ENCODE measurements around the gene BST2. TPM values are rescaled to one million over a fixed set of nuclear protein-coding genes. Genes with fewer than 3 reads are reported as not detected.
A peak's percentile ranks its signal among the peaks of the same experiment; 100 is the strongest.

Gene BST2
- total RNA-seq, 1 donor from 2014 or later: 301 TPM

- Histone ChIP-seq H3K9me3 (ENCODE audit: insufficient read depth, low read depth, low read length) (peaks cover 3% of the 10 kb centered on the region), H3K4me1 (ENCODE audit: insufficient read depth, low read length) (peaks cover 4% of the 10 kb centered on the region), H4K20me1 (ENCODE audit: insufficient read depth, low read length) (no peaks in the 10 kb centered on the region), H3K36me3 (ENCODE audit: insufficient read depth, low read length) (no peaks in the 10 kb centered on the region), H3K27ac (ENCODE audit: low read depth, low read length) (no peak overlapping the region), H3K4me3 (ENCODE audit: insufficient read depth, low read depth, low read length) (peak overlapping the region; percentile 60), H3K27me3 (ENCODE audit: insufficient read depth, low read length) (peaks cover 5% of the 10 kb centered on the region), H3K79me2 (ENCODE audit: insufficient read depth, low read length) (no peaks in the 10 kb centered on the region), H3K4me2 (ENCODE audit: low read length) (peak overlapping the region; percentile 91), H2AFZ (ENCODE audit: low read depth, low read length) (peak overlapping the region; percentile 80), H3K9ac (ENCODE audit: low read length) (peak overlapping the region; percentile 62)
- Mint-ChIP-seq H3K27me3 (ENCODE audit: low read depth, unreplicated experiment) (no peaks in the 10 kb centered on the region), H3K36me3 (ENCODE audit: low read depth, unreplicated experiment) (peaks cover 2% of the 10 kb centered on the region), H3K4me1 (ENCODE audit: low read depth, unreplicated experiment) (peaks cover 4% of the 10 kb centered on the region), H3K27ac (ENCODE audit: unreplicated experiment) (peak overlapping the region; percentile 55), H3K9me3 (ENCODE audit: unreplicated experiment) (peaks cover 2% of the 10 kb centered on the region), H3K4me3 (ENCODE audit: unreplicated experiment) (peak overlapping the region; percentile 83)
- DNase-seq (ENCODE audit: low read depth): peak; percentile 80
- no peak for FAIRE-seq
- TF ChIP-seq CTCF (IDR thresholded peaks at IDR 0.05; ENCODE audit: insufficient read depth, low read depth, low read length) (peak; percentile 22), EZH2 (IDR thresholded peaks at IDR 0.05; ENCODE audit: insufficient read depth, low read length) (peak; percentile 51)
Observed at GRCh38 chr19:17390665-17391370, 14.6 kb downstream of the BST2 start.

GRCh38 chr19:17389957-17390664, 15.3 kb downstream of the BST2 start:
- Mint-ChIP-seq H3K4me3 (ENCODE audit: unreplicated experiment) (peak overlapping the region; percentile 83), H3K27ac (ENCODE audit: unreplicated experiment) (no peak overlapping the region), H3K9me3 (ENCODE audit: unreplicated experiment) (peaks cover 2% of the 10 kb centered on the region), H3K27me3 (ENCODE audit: low read depth, unreplicated experiment) (no peaks in the 10 kb centered on the region), H3K36me3 (ENCODE audit: low read depth, unreplicated experiment) (peaks cover 2% of the 10 kb centered on the region), H3K4me1 (ENCODE audit: low read depth, unreplicated experiment) (peaks cover 1% of the 10 kb centered on the region)
- Histone ChIP-seq H3K27me3 (ENCODE audit: insufficient read depth, low read length) (peaks cover 5% of the 10 kb centered on the region), H3K9ac (ENCODE audit: low read length) (peak overlapping the region; percentile 62), H3K4me3 (ENCODE audit: insufficient read depth, low read depth, low read length) (peak overlapping the region; percentile 60), H2AFZ (ENCODE audit: low read depth, low read length) (peak overlapping the region; percentile 77), H3K4me2 (ENCODE audit: low read length) (peak overlapping the region; percentile 91), H3K9me3 (ENCODE audit: insufficient read depth, low read depth, low read length) (peaks cover 3% of the 10 kb centered on the region), H3K79me2 (ENCODE audit: insufficient read depth, low read length) (no peaks in the 10 kb centered on the region), H3K27ac (ENCODE audit: low read depth, low read length) (no peak overlapping the region), H4K20me1 (ENCODE audit: insufficient read depth, low read length) (no peaks in the 10 kb centered on the region), H3K36me3 (ENCODE audit: insufficient read depth, low read length) (no peaks in the 10 kb centered on the region), H3K4me1 (ENCODE audit: insufficient read depth, low read length) (peaks cover 4% of the 10 kb centered on the region)
- FAIRE-seq (no peak), DNase-seq (ENCODE audit: low read depth) (no peak)
- TF ChIP-seq CTCF (IDR thresholded peaks at IDR 0.05; ENCODE audit: insufficient read depth, low read depth, low read length) (peak; percentile 5), EZH2 (IDR thresholded peaks at IDR 0.05; ENCODE audit: insufficient read depth, low read length) (no peak)
